Stimulated activated CD4-positive, alpha-beta T cell treated with anti-CD3 and anti-CD28 coated beads, Interleukin-2, amount 100 ng/mL, for 24 hours (primary cell): ENCODE results near the gene NFATC2IP.
A peak's percentile ranks its signal among the peaks of the same experiment; 100 is the strongest.
"Not testable (repeated sequence)": the region's sequence is repeated elsewhere in the genome, so short reads cannot be mapped to it uniquely, and the experiment has no call there.

Source experiments
- DNase-seq, 2 donors: peaks; one replicate each; pipeline ENCODE4 v3.0.0-alpha.2; 2020

NFATC2IP gene

GRCh38 chr16:28950648-28951409, at the start of gene NFATC2IP:
Gene NFATC2IP, plus strand, starts transcription at chr16:28950937. Its CDS starts 75 bp downstream, at chr16:28951012.
- DNase-seq: peak; percentile 100

GRCh38 chr16:28901862-28902261, 48.9 kb upstream of the NFATC2IP start:
- no peak for DNase-seq

DNA sequence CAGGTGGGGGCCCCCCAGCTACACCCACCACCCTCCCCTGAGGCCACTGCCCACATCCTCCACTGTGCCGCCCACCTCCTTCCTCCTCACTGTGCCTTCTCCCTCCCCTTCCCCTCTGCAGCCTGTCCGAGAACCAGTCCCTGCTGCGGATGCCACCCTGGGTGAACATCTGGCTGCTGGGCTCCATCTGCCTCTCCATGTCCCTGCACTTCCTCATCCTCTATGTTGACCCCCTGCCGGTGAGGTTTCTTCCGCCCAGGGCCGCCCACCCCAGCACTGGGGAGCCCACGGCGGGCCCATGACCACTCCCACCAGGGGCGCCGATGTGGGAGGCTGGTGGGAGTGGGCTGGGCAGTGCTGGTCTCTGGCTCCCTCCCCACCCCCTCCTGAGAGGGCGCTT, 47.8 kb upstream of the NFATC2IP start:
- no peak for DNase-seq

GRCh38 chr16:28903344-28904042, 47.2 kb upstream of the NFATC2IP start:
- DNase-seq: no peak

DNA sequence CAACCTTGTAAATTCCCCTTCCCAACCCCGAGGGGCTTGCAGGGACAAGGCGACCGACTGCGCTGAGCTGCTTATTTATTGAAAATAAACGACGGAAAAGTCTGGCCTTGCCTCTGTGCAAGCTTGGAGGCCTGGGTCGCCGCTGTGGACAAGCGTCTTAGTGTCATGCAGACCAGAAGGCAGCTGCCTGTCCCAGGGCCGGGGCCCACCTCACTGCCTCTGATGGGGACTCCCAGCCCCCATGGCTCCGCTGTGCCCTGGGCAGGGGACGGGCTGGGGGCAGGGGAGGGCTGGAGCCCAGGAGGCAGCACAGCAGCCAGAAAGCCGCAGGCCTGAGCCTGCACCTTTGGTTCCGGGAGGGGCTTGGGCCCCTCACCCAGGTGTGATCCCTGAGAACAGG, 46.4 kb upstream of the NFATC2IP start:
- no peak for DNase-seq

- no peak for DNase-seq
These were observed 45.9 kb upstream of the NFATC2IP start for GRCh38 chr16:28904828-28905227.

- DNase-seq: no peak
These were observed 45.4 kb upstream of the NFATC2IP start for GRCh38 chr16:28905229-28905754.

DNA sequence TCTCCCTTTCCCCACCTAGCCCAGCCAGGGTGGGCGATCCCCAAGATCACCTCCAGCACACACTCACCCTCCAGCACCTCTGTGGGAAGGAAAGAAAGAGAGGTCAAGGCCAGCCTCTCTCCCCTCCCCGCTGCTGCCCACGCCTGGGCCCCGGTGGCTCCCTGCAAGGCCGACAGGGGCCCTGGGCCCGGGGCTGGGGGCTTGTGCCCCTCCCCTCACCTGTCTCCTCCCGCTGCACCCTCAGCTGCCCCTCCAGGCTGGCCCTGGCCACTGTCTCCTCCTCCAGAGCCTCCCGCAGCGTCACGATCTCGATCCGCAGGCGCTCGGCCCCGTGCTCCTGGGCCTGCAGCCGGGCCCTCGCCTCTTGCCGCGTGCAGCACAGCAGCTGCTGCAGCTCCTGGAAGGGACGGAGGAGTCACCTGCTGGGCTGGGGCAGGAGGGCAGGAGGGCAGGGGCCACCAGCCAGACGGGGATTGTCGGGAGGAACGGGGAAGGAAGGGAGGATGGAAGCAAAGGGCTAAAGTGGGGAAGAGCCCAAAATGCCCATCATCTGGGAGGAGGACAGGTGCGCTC, 44.9 kb upstream of the NFATC2IP start:
- no peak for DNase-seq

DNA sequence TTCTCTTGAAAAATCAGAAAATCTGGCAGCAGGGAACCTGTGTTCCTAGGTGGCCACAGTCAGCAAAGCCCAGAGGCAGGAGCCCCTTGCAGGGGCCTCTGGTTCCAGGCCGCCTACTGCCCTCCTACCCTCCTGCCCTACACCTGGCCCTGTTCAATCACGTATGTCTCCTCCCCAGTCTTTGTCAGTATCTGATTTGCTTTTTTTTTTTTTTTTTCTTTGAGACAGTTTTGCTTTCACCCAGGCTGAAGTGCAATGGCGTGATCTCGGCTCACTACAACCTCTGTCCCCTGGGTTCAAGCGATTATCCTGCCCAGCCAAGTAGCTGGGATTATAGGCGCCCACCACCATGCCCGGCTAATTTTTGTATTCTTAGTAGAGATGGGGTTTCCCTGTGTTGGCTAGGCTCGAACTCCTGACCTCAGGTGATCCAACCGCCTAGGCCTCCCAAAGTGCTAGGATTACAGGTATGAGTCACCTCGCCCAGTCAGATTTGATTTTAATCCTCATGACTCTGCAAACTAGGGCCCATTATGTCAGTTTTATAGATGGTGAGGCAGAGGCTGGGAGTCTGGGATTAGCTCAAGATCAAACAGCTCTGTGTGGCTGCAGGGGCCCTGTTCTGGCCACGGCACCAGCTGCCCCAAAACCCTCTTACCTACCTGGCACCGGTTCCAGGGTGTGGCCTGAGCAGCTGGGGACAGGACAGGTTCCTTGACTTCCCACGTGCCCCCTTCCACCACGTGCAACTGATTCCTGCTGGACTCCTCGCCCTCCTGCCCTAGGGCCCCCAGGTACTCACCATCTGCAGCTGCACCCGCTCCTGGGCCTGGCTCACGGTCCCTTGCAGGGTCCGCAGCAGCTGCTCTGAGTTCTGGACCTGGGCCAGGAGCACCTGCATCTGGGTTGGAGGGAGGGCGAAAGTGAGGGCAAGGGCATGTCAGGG, 40.4 kb upstream of the NFATC2IP start:
- DNase-seq: no peak

DNA sequence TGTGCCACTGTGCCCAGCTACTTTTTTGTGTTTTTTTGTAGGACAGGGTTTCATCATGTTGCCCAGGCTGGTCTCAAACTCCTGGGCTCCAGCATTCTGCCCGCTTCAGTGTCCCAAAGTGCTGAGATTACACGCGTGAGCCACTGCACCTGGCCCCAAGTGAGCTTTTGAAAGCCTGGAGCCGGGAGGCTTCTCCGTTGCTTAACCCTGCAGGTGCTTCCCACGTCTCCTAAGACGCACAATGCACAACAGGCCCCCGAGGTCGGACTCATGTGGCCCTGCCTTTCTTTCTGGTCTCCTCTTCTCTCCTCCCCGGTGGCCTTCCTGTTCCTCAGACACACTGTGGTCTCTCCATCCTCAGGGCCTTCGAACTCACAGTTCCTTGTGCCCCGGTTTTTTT, 38.2 kb upstream of the NFATC2IP start:
- no peak for DNase-seq

- no peak for DNase-seq
These were observed 36.6 kb upstream of the NFATC2IP start for GRCh38 chr16:28913946-28914724.

DNA sequence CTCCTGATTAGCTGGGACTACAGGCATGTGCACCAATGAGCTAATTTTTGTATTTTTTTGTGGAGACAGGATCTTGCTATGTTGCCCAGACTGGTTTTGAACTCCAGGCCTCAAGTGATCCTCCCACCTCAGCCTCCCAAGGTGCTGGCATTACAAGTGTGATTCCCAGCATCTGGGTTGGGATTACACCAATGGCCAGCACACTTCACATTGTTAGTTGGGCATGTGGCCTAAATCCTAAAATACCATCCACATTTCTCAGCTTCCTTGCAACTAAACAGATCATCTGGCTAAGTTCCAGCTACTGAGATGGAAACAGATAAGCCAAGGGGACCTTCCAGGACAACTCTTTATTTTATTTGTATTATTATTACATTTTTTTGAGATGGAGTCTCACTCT, 35.6 kb upstream of the NFATC2IP start:
- no peak for DNase-seq

- DNase-seq: no peak
These were observed 33.6 kb upstream of the NFATC2IP start for GRCh38 chr16:28917095-28917494.

DNA sequence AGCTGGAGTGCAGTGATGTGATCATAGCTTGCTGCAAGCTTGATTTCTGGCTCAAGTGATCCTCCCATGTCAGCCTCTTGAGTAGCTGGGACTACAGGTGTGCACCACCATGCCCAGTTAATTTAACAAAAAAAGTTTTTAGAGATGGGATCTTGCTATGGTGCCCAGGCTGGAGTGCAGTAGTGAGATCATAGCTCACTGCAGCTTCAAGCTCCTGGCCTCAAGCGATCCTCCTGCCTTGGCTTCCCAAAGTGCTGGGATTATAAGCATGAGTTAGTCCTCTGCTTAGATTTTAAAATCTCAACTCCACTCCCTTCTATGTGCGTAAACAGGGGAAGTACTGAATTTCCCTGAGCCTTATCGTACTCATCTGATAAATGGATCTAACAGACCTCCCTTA, 32.0 kb upstream of the NFATC2IP start:
- no peak for DNase-seq

GRCh38 chr16:28923231-28923587, 27.5 kb upstream of the NFATC2IP start:
- no peak for DNase-seq

DNA sequence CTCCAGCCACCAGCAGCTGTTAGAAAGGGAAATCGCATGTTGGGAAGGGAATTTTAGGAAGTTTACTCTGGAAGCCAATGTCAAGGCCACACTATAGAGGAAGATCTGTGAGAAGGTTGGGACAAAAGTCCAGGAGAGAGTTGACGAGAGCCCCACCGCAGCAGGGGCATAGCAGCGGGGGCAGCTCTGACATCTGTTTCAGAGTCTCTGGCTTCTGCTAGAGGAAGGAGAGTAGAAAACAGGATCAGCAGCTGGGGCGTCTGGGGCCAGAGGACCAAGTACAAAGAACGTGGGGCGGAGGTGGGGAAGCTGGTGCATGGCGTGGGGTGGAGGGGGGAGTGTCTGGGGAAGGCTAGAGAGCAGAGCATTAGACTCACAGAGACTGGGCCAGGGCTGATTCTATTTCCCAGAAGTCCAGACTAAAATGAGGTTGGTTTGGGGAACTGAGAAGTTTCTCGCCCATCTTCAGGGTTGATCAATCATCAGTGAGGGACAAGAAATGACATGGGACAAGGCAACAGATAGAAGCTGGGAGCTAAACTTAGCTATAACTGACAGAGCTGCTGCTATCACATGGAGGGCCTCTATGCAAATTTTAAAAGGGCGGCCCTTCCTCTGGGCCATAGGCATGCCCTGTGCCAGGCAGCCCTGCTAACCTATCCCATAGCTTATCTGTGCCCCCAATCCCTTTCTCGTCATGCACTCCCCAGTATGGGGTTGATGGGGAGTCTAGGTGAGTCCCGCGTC, 26.9 kb upstream of the NFATC2IP start:
- no peak for DNase-seq

GRCh38 chr16:28924399-28924761, 26.4 kb upstream of the NFATC2IP start:
- DNase-seq: no peak

GRCh38 chr16:28924762-28925385, 25.9 kb upstream of the NFATC2IP start, which contains the start of gene RABEP2:
Gene RABEP2, minus strand, starts transcription at chr16:28925238. Its CDS starts 75 bp downstream, at chr16:28925163.
- DNase-seq: peak; percentile 98 to 99

GRCh38 chr16:28925386-28926228, 25.1 kb upstream of the NFATC2IP start:
- DNase-seq: peak; percentile 80 to 82

GRCh38 chr16:28926284-28926683, 24.5 kb upstream of the NFATC2IP start:
- DNase-seq: not testable (repeated sequence)
